Lower leg skin (tissue), 3 donors: ENCODE data around the gene ACTN4.
"Not testable (repeated sequence)": the region's sequence is repeated elsewhere in the genome, so short reads cannot be mapped to it uniquely, and the experiment has no call there.

Source experiments
- POLR2A ChIP-seq, 2 donors: fragments of 450-650 bp; IDR thresholded peaks; one replicate each; pipeline ENCODE4 v1.6.1; 2016 to 2017; ENCODE audit warnings: antibody characterized with exemption in 2 of 2, mild to moderate bottlenecking in 1 of 2, moderate library complexity in 1 of 2
- TF ChIP-seq, protein P1 (sequence below), 3 donors: fragments of 450-650 bp; IDR thresholded peaks; one replicate each; pipeline ENCODE4 v1.5.1; 2016; ENCODE audit warnings: antibody characterized with exemption in 3 of 3, mild to moderate bottlenecking in 3 of 3, moderate library complexity in 2 of 3

DNA sequence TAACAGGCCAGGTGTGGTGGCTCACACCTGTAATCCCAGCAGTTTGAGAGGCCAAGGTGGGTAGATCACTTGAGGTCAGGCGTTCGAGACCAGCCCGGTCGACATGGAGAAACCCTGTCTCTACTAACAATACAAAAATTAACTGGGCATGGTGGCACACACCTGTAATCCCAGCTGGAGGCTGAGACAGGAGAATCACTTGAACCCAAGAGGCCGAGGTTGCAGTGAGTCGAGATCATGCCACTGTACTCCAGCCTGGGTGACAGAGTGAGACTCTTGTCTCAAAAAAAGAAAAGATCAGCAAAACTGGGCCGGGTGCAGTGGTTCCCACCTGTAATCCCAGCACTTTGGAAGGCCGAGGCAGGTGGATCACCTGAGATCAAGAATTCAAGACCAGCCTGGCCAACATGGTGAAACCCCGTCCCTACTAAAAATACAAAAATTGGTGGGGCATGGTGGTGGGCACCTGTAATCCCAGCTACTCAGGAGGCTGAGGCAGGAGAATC, 114.5 kb downstream of the ACTN4 start:
- TF ChIP-seq, protein P1, sequence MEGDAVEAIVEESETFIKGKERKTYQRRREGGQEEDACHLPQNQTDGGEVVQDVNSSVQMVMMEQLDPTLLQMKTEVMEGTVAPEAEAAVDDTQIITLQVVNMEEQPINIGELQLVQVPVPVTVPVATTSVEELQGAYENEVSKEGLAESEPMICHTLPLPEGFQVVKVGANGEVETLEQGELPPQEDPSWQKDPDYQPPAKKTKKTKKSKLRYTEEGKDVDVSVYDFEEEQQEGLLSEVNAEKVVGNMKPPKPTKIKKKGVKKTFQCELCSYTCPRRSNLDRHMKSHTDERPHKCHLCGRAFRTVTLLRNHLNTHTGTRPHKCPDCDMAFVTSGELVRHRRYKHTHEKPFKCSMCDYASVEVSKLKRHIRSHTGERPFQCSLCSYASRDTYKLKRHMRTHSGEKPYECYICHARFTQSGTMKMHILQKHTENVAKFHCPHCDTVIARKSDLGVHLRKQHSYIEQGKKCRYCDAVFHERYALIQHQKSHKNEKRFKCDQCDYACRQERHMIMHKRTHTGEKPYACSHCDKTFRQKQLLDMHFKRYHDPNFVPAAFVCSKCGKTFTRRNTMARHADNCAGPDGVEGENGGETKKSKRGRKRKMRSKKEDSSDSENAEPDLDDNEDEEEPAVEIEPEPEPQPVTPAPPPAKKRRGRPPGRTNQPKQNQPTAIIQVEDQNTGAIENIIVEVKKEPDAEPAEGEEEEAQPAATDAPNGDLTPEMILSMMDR (IDR thresholded peaks at IDR 0.05) = not testable (repeated sequence)
- TF ChIP-seq POLR2A (IDR thresholded peaks at IDR 0.05) = not testable (repeated sequence)
